Fibroblast of lung (primary cell): Measurements from ENCODE around the gene TBXAS1.

Source experiments
- EZH2 ChIP-seq: IDR thresholded peaks from 2 replicates; pipeline ENCODE4 v1.5.1; 2012; ENCODE audit warnings: low read length, control low read depth, mild to moderate bottlenecking; ENCODE audit errors: missing control alignments
- TF ChIP-seq, protein P1 (sequence below), 2 donors: IDR thresholded peaks in 1 of 2; conservative IDR thresholded peaks in 1 of 2; 1 replicate in 1 of 2; 2 replicates in 1 of 2; pipeline ENCODE4 v1.5.1; 2011 to 2012; ENCODE audit warnings: low read length in 2 of 2, control low read depth in 1 of 2, inconsistent platforms in 1 of 2, low read depth in 1 of 2, mild to moderate bottlenecking in 1 of 2

- TF ChIP-seq, protein P1, sequence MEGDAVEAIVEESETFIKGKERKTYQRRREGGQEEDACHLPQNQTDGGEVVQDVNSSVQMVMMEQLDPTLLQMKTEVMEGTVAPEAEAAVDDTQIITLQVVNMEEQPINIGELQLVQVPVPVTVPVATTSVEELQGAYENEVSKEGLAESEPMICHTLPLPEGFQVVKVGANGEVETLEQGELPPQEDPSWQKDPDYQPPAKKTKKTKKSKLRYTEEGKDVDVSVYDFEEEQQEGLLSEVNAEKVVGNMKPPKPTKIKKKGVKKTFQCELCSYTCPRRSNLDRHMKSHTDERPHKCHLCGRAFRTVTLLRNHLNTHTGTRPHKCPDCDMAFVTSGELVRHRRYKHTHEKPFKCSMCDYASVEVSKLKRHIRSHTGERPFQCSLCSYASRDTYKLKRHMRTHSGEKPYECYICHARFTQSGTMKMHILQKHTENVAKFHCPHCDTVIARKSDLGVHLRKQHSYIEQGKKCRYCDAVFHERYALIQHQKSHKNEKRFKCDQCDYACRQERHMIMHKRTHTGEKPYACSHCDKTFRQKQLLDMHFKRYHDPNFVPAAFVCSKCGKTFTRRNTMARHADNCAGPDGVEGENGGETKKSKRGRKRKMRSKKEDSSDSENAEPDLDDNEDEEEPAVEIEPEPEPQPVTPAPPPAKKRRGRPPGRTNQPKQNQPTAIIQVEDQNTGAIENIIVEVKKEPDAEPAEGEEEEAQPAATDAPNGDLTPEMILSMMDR (conservative IDR thresholded peaks at IDR 0.05 in 1 of 2, IDR thresholded peaks at IDR 0.05 in 1 of 2; ENCODE audit: low read depth in 1 of 2, low read length in 2 of 2): no peak
- no peak for TF ChIP-seq EZH2
These were observed 38.8 kb downstream of the TBXAS1 start for GRCh38 chr7:139867847-139868246.
